Stimulated activated CD4-positive, alpha-beta T cell treated with anti-CD3 and anti-CD28 coated beads, Interleukin-2, amount 100 ng/mL, for 48 hours (primary cell): ENCODE measurements around the gene ACTG2.
A peak's percentile ranks its signal among the peaks of the same experiment; 100 is the strongest.
"Not testable (repeated sequence)": the region's sequence is repeated elsewhere in the genome, so short reads cannot be mapped to it uniquely, and the experiment has no call there.

Experiments
- DNase-seq, 2 donors: peaks; one replicate each; pipeline ENCODE4 v3.0.0-alpha.2; 2020

ACTG2 gene

GRCh38 chr2:73893764-73894474, 1.1 kb downstream of the ACTG2 start:
- DNase-seq: no peak

GRCh38 chr2:73894475-73894850, 1.7 kb downstream of the ACTG2 start:
- no peak for DNase-seq

GRCh38 chr2:73894877-73895276, 2.1 kb downstream of the ACTG2 start:
- no peak for DNase-seq

GRCh38 chr2:73895473-73895872, 2.7 kb downstream of the ACTG2 start:
- DNase-seq: no peak

- no peak for DNase-seq
These were observed 3.8 kb downstream of the ACTG2 start for GRCh38 chr2:73896362-73897239.

- no peak for DNase-seq
These were observed 4.4 kb downstream of the ACTG2 start for GRCh38 chr2:73897240-73897583.

- no peak for DNase-seq
These were observed 5.1 kb downstream of the ACTG2 start for GRCh38 chr2:73897934-73898333.

GRCh38 chr2:73899801-73900336, 7.1 kb downstream of the ACTG2 start:
- DNase-seq: no peak

GRCh38 chr2:73901143-73901542, 8.3 kb downstream of the ACTG2 start:
- no peak for DNase-seq

- no peak for DNase-seq
These were observed 9.5 kb downstream of the ACTG2 start for GRCh38 chr2:73902284-73902683.

GRCh38 chr2:73903313-73903712, 10.5 kb downstream of the ACTG2 start:
- no peak for DNase-seq

GRCh38 chr2:73903949-73904613, 11.3 kb downstream of the ACTG2 start:
- not testable (repeated sequence) for DNase-seq

GRCh38 chr2:73904952-73905351, 12.1 kb downstream of the ACTG2 start:
- DNase-seq: no peak

GRCh38 chr2:73906847-73907505, 14.2 kb downstream of the ACTG2 start:
- DNase-seq: no peak

GRCh38 chr2:73907840-73908452, 15.1 kb downstream of the ACTG2 start:
- DNase-seq: peak in 1 of 2 donors; percentile 43

GRCh38 chr2:73908689-73909652, 16.2 kb downstream of the ACTG2 start:
- DNase-seq: no peak

GRCh38 chr2:73910873-73911547, 18.2 kb downstream of the ACTG2 start:
- DNase-seq: no peak

GRCh38 chr2:73911548-73912208, 18.9 kb downstream of the ACTG2 start:
- no peak for DNase-seq

GRCh38 chr2:73913414-73914054, 20.7 kb downstream of the ACTG2 start:
- no peak for DNase-seq

- DNase-seq: no peak
These were observed 21.9 kb downstream of the ACTG2 start for GRCh38 chr2:73914667-73915066.
